ENCODE data around the gene CTSC. TPM values are rescaled to one million over a fixed set of nuclear protein-coding genes. Genes with fewer than 3 reads are reported as not detected.

The CTSC gene
- total RNA-seq, 6 donors from 2014 or later = 74.4 to 370 (median 247) TPM

DNA sequence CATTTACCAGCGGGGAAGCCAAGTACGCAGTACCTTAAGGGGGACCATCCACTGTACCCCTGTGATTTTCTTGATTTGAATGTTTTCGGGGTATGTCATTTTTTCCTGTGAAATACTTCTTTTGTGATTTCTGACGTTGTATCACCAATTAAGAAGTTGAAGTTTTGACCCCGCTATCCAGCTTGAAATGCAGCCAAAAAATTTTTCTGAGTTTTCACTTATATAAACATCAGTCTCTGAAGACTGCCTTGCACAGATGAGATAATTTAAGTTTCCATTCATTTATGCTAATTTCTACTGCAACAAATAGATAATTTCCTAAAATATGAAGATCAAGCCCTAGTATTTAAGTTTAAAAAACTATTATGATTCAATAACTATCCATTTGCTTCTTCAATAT, 20.0 kb downstream of the CTSC start:
- WGBS, 2 donors = 73 to 75% methylated on average over 5 of the region's 5 CpGs

DNA sequence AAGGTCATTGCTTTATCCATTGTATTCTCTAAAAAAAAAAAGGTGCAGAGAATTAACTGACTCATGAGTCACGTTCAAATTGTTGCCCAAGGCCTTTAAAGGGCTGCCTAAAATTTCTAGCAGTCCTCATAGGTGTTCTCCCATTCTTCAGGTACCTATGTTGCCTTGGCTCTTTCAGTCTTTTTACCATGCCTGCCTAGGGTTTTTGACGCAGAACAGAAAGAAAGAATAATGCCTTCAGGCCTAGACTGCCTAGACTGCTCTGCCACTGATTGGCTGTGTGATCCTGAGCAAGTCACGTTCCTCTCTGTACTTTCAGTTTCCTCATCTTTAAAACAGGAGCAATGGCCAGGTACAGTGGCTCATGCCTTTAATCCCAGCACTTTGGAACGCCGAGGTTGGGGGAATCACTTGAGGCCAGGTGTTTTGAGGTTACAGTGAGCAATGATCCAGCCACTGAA, 21.5 kb downstream of the CTSC start:
- WGBS, 2 donors = 72 to 89% methylated on average over 5 of the region's 5 CpGs
- Histone ChIP-seq H3K36me3 (no peaks in the 10 kb centered on the region), H3K27me3 (no peaks in the 10 kb centered on the region), H3K27ac (no peak overlapping the region), H3K9me3 (no peaks in the 10 kb centered on the region), H3K4me3 (no peak overlapping the region), H3K4me1 (peaks cover 0 to 10% (median 3%) of the 10 kb centered on the region in 4 donors)
- TF ChIP-seq POLR2A (IDR thresholded peaks at IDR 0.05) (no peak), EP300 (IDR thresholded peaks at IDR 0.05) (no peak), POLR2AphosphoS5 (IDR thresholded peaks at IDR 0.05) (no peak)
- TF ChIP-seq, protein P1, sequence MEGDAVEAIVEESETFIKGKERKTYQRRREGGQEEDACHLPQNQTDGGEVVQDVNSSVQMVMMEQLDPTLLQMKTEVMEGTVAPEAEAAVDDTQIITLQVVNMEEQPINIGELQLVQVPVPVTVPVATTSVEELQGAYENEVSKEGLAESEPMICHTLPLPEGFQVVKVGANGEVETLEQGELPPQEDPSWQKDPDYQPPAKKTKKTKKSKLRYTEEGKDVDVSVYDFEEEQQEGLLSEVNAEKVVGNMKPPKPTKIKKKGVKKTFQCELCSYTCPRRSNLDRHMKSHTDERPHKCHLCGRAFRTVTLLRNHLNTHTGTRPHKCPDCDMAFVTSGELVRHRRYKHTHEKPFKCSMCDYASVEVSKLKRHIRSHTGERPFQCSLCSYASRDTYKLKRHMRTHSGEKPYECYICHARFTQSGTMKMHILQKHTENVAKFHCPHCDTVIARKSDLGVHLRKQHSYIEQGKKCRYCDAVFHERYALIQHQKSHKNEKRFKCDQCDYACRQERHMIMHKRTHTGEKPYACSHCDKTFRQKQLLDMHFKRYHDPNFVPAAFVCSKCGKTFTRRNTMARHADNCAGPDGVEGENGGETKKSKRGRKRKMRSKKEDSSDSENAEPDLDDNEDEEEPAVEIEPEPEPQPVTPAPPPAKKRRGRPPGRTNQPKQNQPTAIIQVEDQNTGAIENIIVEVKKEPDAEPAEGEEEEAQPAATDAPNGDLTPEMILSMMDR (IDR thresholded peaks at IDR 0.05) = no peak
- ATAC-seq (ENCODE audit: low FRiP score in 2 of 2) = no peak
- no peak for DNase-seq

More for the DNA sequence above, 20.0 kb downstream of the CTSC start:
- Histone ChIP-seq H3K9me3 (no peaks in the 10 kb centered on the region), H3K4me1 (peaks cover 0 to 10% (median 3%) of the 10 kb centered on the region in 4 donors), H3K36me3 (no peaks in the 10 kb centered on the region), H3K27ac (no peak overlapping the region), H3K27me3 (no peaks in the 10 kb centered on the region), H3K4me3 (no peak overlapping the region)
- ATAC-seq (ENCODE audit: low FRiP score in 2 of 2) = no peak
- no peak for DNase-seq
- no peak for TF ChIP-seq POLR2AphosphoS5 (IDR thresholded peaks at IDR 0.05)
- no peak for TF ChIP-seq EP300 (IDR thresholded peaks at IDR 0.05)
- no peak for TF ChIP-seq POLR2A (IDR thresholded peaks at IDR 0.05)
- TF ChIP-seq, protein P1 (IDR thresholded peaks at IDR 0.05) = no peak

DNA sequence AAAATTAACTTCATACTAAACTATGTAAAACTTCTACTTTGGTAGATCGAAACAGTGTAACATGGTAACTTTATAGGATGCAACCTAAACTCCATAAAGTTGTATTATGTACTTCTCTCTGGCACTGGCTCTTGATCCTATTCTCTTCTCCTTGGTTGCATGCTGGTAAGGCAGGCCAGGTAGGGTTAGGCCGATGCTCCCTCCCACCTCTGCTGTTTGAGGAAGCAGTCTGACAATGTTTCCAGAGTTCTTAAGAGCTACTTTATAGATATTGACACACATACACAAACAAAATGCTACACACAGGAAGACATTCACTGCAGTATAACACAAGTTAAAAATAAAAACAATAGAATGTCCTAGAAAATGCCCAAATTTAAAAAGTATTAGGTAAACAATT, 22.5 kb downstream of the CTSC start:
- Histone ChIP-seq H3K27me3 (no peaks in the 10 kb centered on the region), H3K4me1 (peaks cover 0 to 6% (median under 1%) of the 10 kb centered on the region in 4 donors), H3K4me3 (no peak overlapping the region), H3K9me3 (no peaks in the 10 kb centered on the region), H3K36me3 (no peaks in the 10 kb centered on the region), H3K27ac (no peak overlapping the region)
- no peak for TF ChIP-seq POLR2AphosphoS5 (IDR thresholded peaks at IDR 0.05)
- TF ChIP-seq POLR2A (IDR thresholded peaks at IDR 0.05) = no peak
- TF ChIP-seq EP300 (IDR thresholded peaks at IDR 0.05) = no peak
- TF ChIP-seq, protein P1 (IDR thresholded peaks at IDR 0.05) = no peak
- 76 to 82% methylated on average over 2 of the region's 2 CpGs for WGBS, 2 donors
- ATAC-seq (ENCODE audit: low FRiP score in 2 of 2) (no peak), DNase-seq (no peak)

DNA sequence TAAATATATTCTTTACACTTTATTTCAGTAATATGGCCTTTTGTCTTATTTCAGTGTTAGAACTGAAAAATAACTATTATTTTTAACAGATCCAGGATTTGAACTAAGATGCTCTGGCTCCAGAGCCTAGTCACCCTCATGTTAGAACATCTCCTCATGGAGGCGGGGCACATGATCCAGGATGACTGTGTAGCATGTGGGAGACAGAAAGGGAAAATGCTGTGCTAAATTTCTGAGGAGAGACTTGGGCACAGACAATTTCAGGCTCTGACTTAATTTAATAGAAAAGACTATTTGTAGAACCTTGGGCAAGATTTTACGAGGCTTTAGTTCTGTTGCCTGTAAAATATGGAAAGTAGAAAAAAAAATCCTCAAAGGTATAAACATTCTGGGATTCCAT, 24.1 kb downstream of the CTSC start:
- Histone ChIP-seq H3K36me3 (peaks cover 0 to 8% (median 0%) of the 10 kb centered on the region in 4 donors), H3K4me3 (no peak overlapping the region), H3K27ac (no peak overlapping the region), H3K27me3 (no peaks in the 10 kb centered on the region), H3K9me3 (no peaks in the 10 kb centered on the region), H3K4me1 (peaks cover 0 to 4% (median 0%) of the 10 kb centered on the region in 4 donors)
- no peak for ATAC-seq (ENCODE audit: low FRiP score in 2 of 2)
- TF ChIP-seq POLR2A (IDR thresholded peaks at IDR 0.05) = no peak
- no peak for TF ChIP-seq EP300 (IDR thresholded peaks at IDR 0.05)
- TF ChIP-seq, protein P1 (IDR thresholded peaks at IDR 0.05) = no peak
- no peak for TF ChIP-seq POLR2AphosphoS5 (IDR thresholded peaks at IDR 0.05)
- WGBS, 2 donors = 97 to 98% methylated on average over 2 of the region's 2 CpGs
- no peak for DNase-seq

DNA sequence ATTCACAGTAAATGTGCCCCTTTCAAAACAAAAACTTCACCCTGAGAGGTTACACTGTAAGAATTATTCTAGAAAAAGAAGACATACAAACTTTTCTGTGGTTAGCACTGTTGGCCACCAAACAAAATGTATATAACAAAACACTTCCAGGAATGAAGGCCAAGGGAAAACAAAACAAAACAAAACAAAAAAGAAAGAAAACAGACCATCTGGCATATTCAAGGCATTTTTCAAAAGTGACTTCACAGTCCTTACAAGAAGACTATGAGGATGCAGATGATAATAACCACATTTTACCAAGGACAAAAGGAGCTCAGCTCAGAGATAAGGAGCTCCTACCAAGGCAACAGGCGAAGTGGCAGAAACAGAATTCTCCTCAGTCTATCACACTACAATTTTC, 24.9 kb downstream of the CTSC start:
- Histone ChIP-seq H3K27ac (no peak overlapping the region), H3K9me3 (no peaks in the 10 kb centered on the region), H3K36me3 (peaks cover 0 to 8% (median 0%) of the 10 kb centered on the region in 4 donors), H3K4me1 (peaks cover 0 to 2% (median 0%) of the 10 kb centered on the region in 4 donors), H3K27me3 (no peaks in the 10 kb centered on the region), H3K4me3 (no peak overlapping the region)
- no peak for ATAC-seq (ENCODE audit: low FRiP score in 2 of 2)
- DNase-seq = no peak
- TF ChIP-seq POLR2A (IDR thresholded peaks at IDR 0.05) (no peak), POLR2AphosphoS5 (IDR thresholded peaks at IDR 0.05) (no peak), EP300 (IDR thresholded peaks at IDR 0.05) (no peak)
- TF ChIP-seq, protein P1 (IDR thresholded peaks at IDR 0.05) = no peak
- 0% methylated on average over 1 of the region's 1 CpG for WGBS, 2 donors
